ENCODE results near the gene CCDC117. TPM values are rescaled to one million over a fixed set of nuclear protein-coding genes. Genes with fewer than 3 reads are reported as not detected.
A peak's percentile ranks its signal among the peaks of the same experiment; 100 is the strongest.
"Not testable (repeated sequence)": the region's sequence is repeated elsewhere in the genome, so short reads cannot be mapped to it uniquely, and the experiment has no call there.

Gene CCDC117
- polyA plus RNA-seq, 5 donors, result 26.1 to 48.3 (median 37.7) TPM

GRCh38 chr22:28826430-28826829 is 53.9 kb downstream of the CCDC117 start:
- DNase-seq, result not testable (repeated sequence)

- no peak for DNase-seq
Measured at GRCh38 chr22:28826921-28827320, 54.4 kb downstream of the CCDC117 start.

DNA sequence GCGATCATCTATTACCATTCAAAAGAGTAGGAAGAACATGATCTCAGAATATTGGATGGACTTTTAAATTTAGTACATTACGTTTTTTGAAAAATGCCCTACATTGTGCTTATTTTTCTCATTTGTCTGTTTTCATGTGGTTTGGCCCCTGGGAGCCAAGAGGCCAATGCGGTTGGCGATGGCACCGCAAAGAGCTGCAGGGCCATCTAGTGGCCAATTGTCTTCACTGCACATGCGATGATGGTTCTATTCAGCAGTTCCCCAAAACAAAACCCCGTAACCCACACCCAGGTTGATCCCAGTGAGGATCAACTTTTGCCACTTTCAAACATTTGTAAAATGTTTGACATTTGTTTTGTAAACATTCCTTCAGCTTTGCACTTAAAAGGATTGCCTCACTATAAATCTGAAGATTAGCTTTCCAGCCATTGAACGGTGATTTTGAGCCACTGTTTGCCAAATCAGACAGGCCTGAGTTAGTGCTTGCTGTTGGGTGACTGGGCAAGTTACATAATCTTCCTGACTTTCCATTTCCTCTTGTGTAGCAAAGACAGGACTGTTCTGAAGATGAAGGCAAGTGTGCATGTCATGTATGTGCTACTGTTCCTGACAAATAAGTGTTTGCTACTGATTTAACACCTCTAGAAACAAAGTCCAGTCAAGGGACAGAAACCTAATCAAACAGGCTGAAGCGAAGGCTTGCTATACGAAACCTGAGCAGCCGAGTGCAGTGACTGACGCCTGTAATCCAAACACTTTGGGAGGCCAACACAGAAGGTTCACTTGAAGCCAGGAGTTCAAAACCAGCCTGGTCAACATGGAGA is 57.1 kb downstream of the CCDC117 start:
- DNase-seq, result peak; percentile 59 to 72

- DNase-seq, result no peak
Measured at GRCh38 chr22:28830441-28830840, 57.9 kb downstream of the CCDC117 start.

- DNase-seq, result no peak
Measured at GRCh38 chr22:28831140-28832072, 58.9 kb downstream of the CCDC117 start.

- no peak for DNase-seq
Measured at GRCh38 chr22:28832731-28833130, 60.2 kb downstream of the CCDC117 start.

DNA sequence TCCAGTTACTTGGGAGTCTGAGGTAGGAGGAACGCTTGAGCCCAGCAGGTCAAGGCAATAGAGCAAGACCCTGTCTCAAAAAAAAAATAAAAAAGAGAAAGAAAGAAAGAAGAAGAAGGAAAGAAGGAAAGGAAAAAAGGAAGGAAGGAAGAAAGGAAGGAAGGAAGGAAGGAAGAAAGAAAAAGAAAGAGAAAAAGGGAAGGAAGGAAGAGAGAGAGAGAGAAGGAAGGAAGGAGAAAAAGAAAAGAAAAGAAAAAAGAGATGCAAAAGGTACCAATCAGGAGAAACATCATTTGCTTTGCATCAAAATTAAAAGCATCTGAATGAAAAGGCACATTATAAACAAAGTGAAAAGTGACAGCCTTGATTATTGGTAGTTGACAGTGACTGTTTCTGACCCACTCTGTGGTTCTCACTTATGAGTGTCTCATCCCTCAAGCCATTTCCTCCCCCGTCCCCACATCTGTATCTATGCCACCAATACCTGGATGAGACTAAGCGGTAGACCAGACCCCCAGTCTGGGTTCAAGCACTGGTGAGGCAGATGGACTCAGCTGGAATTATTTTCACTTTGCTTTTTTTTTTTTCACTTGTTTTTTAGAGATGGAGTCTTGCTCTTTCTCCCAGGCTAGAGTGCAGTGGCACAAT is 60.9 kb downstream of the CCDC117 start:
- no peak for DNase-seq

DNA sequence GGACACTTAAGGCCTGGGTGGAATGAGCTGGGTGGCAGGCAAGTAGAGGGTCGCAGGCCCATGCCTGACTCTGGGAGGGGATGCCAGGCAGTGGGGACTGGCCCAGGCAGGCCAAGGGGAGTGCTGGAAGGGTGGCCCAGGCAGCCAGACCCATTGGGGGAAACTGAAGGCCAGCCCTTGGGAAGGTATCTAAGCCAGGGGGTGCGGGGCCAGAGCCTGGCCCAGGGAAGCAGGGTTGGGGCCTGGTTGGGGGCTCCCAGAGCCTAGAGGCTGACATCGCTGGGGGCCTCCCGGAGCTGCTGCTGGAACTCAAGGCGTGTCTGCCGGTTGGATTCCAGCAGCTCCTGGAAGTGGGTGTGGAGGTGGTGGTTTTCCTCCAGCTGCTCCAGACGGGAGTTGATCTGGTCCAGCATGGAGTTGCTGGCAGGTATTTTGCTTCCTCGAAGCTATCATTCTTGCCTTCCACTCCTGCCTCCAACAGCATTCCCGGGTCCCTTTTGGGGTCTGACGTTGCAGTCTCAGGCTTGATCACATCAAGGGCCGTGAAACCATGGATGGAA is 63.2 kb downstream of the CCDC117 start:
- DNase-seq, result no peak

- no peak for DNase-seq
Measured at GRCh38 chr22:28837640-28838039, 65.1 kb downstream of the CCDC117 start.

Other genes starting within 250 kb of the CCDC117 start
- 10 to 100 TPM; 27.1 to 42.4 (median 37.1) TPM for gene TTC28, start 92.9 kb upstream of the CCDC117 start, polyA plus RNA-seq (ENCODE audit: insufficient read depth in 1 of 5, insufficient read length in 5 of 5, low replicate concordance in 1 of 5)
- gene CHEK2, start 30.9 kb upstream of the CCDC117 start, polyA plus RNA-seq (ENCODE audit: insufficient read depth in 1 of 5, insufficient read length in 5 of 5, low replicate concordance in 1 of 5), result 10 to 100 TPM; 14.5 to 25.1 (median 19.0) TPM
- 10 to 100 TPM; 19.8 to 23.4 (median 20.7) TPM for gene HSCB, start 30.7 kb upstream of the CCDC117 start, polyA plus RNA-seq (ENCODE audit: insufficient read depth in 1 of 5, insufficient read length in 5 of 5, low replicate concordance in 1 of 5)
- 100 to 1,000 TPM in 3 of 5 donors, 10 to 100 TPM in 2; 90.7 to 129 (median 101) TPM for gene XBP1, start 27.9 kb downstream of the CCDC117 start, polyA plus RNA-seq (ENCODE audit: insufficient read depth in 1 of 5, insufficient read length in 5 of 5, low replicate concordance in 1 of 5)
- 10 to 100 TPM; 20.8 to 33.3 (median 24.7) TPM for gene ZNRF3, start 110.9 kb downstream of the CCDC117 start, polyA plus RNA-seq (ENCODE audit: insufficient read depth in 1 of 5, insufficient read length in 5 of 5, low replicate concordance in 1 of 5)